NCI-H128 (cell line): ENCODE data around the gene MESP1.
A peak's percentile ranks its signal among the peaks of the same experiment; 100 is the strongest.
"Not testable (repeated sequence)": the region's sequence is repeated elsewhere in the genome, so short reads cannot be mapped to it uniquely, and the experiment has no call there.

ENCODE experiments used
- DNase-seq: peaks from one replicate; lab custom pipeline; 2025; ENCODE audit not compliant: unreplicated experiment; lab: John Stamatoyannopoulos, UW

Gene MESP1

GRCh38 chr15:89750560-89751542 lies at the start of gene MESP1:
TSS of gene MESP1 (minus strand) at chr15:89751249. CDS start at chr15:89751231, 18 bp downstream.
- peak; percentile 72 for DNase-seq

- DNase-seq: no peak
Measured at GRCh38 chr15:89799918-89800498, 49.0 kb upstream of the MESP1 start.

GRCh38 chr15:89799011-89799911 lies 48.2 kb upstream of the MESP1 start:
- DNase-seq: no peak

GRCh38 chr15:89797678-89798201 lies 46.7 kb upstream of the MESP1 start:
- DNase-seq: no peak

GRCh38 chr15:89795996-89796395 lies 44.9 kb upstream of the MESP1 start:
- no peak for DNase-seq

GRCh38 chr15:89794627-89795241 lies 43.7 kb upstream of the MESP1 start:
- no peak for DNase-seq

- DNase-seq: no peak
Measured at GRCh38 chr15:89792106-89792805, 41.2 kb upstream of the MESP1 start.

- no peak for DNase-seq
Measured at GRCh38 chr15:89790661-89791060, 39.6 kb upstream of the MESP1 start.

- no peak for DNase-seq
Measured at GRCh38 chr15:89790206-89790605, 39.2 kb upstream of the MESP1 start.

- DNase-seq: not testable (repeated sequence)
Measured at GRCh38 chr15:89788585-89788984, 37.5 kb upstream of the MESP1 start.

- DNase-seq: no peak
Measured at GRCh38 chr15:89787944-89788343, 36.9 kb upstream of the MESP1 start.

- no peak for DNase-seq
Measured at GRCh38 chr15:89785774-89786140, 34.7 kb upstream of the MESP1 start.

- no peak for DNase-seq
Measured at GRCh38 chr15:89785064-89785773, 34.2 kb upstream of the MESP1 start.

GRCh38 chr15:89784686-89784960 lies 33.6 kb upstream of the MESP1 start:
- no peak for DNase-seq

GRCh38 chr15:89783861-89784685 lies 33.0 kb upstream of the MESP1 start:
- no peak for DNase-seq

- DNase-seq: no peak
Measured at GRCh38 chr15:89783111-89783860, 32.2 kb upstream of the MESP1 start.

GRCh38 chr15:89782619-89782950 lies 31.5 kb upstream of the MESP1 start:
- DNase-seq: not testable (repeated sequence)
